ENCODE measurements around the gene SYT5.

The SYT5 gene

GRCh38 chr19:55161571-55162322 is 18.3 kb downstream of the SYT5 start:
- H3K4me1 ChIP-seq (ENCODE audit: control insufficient read depth, low read length): peaks cover 10% of the 10 kb centered on the region

GRCh38 chr19:55160986-55161365 is 19.1 kb downstream of the SYT5 start:
- H4K20me1 ChIP-seq (ENCODE audit: control insufficient read depth, insufficient read depth, low read depth, low read length): no peaks in the 10 kb centered on the region
- peak overlapping the region; percentile 19; the same call in 1 of the 2 replicates for H3K4me2 ChIP-seq (ENCODE audit: low read length)
- TF ChIP-seq CTCF (IDR thresholded peaks at IDR 0.05; ENCODE audit: low read depth, low read length, poor library complexity, severe bottlenecking) (no peak), EZH2phosphoT487 (IDR thresholded peaks at IDR 0.05; ENCODE audit: borderline replicate concordance, low read length) (no peak)
- H3K9me2 ChIP-seq (replicated peaks; ENCODE audit: control insufficient read depth, low read length): no peaks in the 10 kb centered on the region
- H3K4me3 ChIP-seq (ENCODE audit: low read length): no peak overlapping the region
- H3K79me2 ChIP-seq (ENCODE audit: control insufficient read depth, low read length): no peaks in the 10 kb centered on the region
- H3K9me3 ChIP-seq (ENCODE audit: control insufficient read depth, insufficient read depth, low read length): no peaks in the 10 kb centered on the region
- no peak overlapping the region for H3K27ac ChIP-seq (ENCODE audit: low read depth, low read length)
- no peaks in the 10 kb centered on the region for H3F3A ChIP-seq (ENCODE audit: control insufficient read depth, insufficient read depth)
- peaks cover 3% of the 10 kb centered on the region; the same call in 1 of the 2 replicates for H3K4me1 ChIP-seq (ENCODE audit: control insufficient read depth, low read length)
- no peaks in the 10 kb centered on the region for H3K36me3 ChIP-seq (ENCODE audit: control insufficient read depth, low read length)
- H3K27me3 ChIP-seq (ENCODE audit: control insufficient read depth, low read length): no peaks in the 10 kb centered on the region

More at GRCh38 chr19:55161571-55162322, 18.3 kb downstream of the SYT5 start:
- no peak for TF ChIP-seq EZH2phosphoT487 (IDR thresholded peaks at IDR 0.05; ENCODE audit: borderline replicate concordance, low read length)
- no peak for TF ChIP-seq CTCF (IDR thresholded peaks at IDR 0.05; ENCODE audit: low read depth, low read length, poor library complexity, severe bottlenecking)
- Histone ChIP-seq H3K4me3 (ENCODE audit: low read length) (no peak overlapping the region), H4K20me1 (ENCODE audit: control insufficient read depth, insufficient read depth, low read depth, low read length) (no peaks in the 10 kb centered on the region), H3F3A (ENCODE audit: control insufficient read depth, insufficient read depth) (no peaks in the 10 kb centered on the region), H3K36me3 (ENCODE audit: control insufficient read depth, low read length) (no peaks in the 10 kb centered on the region), H3K27ac (ENCODE audit: low read depth, low read length) (no peak overlapping the region), H3K4me2 (ENCODE audit: low read length) (no peak overlapping the region), H3K9me3 (ENCODE audit: control insufficient read depth, insufficient read depth, low read length) (no peaks in the 10 kb centered on the region), H3K27me3 (ENCODE audit: control insufficient read depth, low read length) (no peaks in the 10 kb centered on the region), H3K79me2 (ENCODE audit: control insufficient read depth, low read length) (no peaks in the 10 kb centered on the region), H3K9me2 (replicated peaks; ENCODE audit: control insufficient read depth, low read length) (no peaks in the 10 kb centered on the region)

GRCh38 chr19:55160128-55160985 is 19.7 kb downstream of the SYT5 start:
- no peaks in the 10 kb centered on the region for H3F3A ChIP-seq (ENCODE audit: control insufficient read depth, insufficient read depth)
- no peaks in the 10 kb centered on the region for H3K9me3 ChIP-seq (ENCODE audit: control insufficient read depth, insufficient read depth, low read length)
- peak overlapping the region; percentile 19; the same call in 1 of the 2 replicates for H3K4me2 ChIP-seq (ENCODE audit: low read length)
- no peaks in the 10 kb centered on the region for H4K20me1 ChIP-seq (ENCODE audit: control insufficient read depth, insufficient read depth, low read depth, low read length)
- no peak overlapping the region for H3K27ac ChIP-seq (ENCODE audit: low read depth, low read length)
- H3K79me2 ChIP-seq (ENCODE audit: control insufficient read depth, low read length): no peaks in the 10 kb centered on the region
- no peaks in the 10 kb centered on the region for H3K36me3 ChIP-seq (ENCODE audit: control insufficient read depth, low read length)
- H3K27me3 ChIP-seq (ENCODE audit: control insufficient read depth, low read length): no peaks in the 10 kb centered on the region
- H3K9me2 ChIP-seq (replicated peaks; ENCODE audit: control insufficient read depth, low read length): no peaks in the 10 kb centered on the region
- no peak for TF ChIP-seq EZH2phosphoT487 (IDR thresholded peaks at IDR 0.05; ENCODE audit: borderline replicate concordance, low read length)
- peak; percentile 96 for TF ChIP-seq CTCF (IDR thresholded peaks at IDR 0.05; ENCODE audit: low read depth, low read length, poor library complexity, severe bottlenecking)
- H3K4me3 ChIP-seq (ENCODE audit: low read length): no peak overlapping the region
- H3K4me1 ChIP-seq (ENCODE audit: control insufficient read depth, low read length): peaks cover 3% of the 10 kb centered on the region; the same call in 1 of the 2 replicates
